Testis (tissue), 3 donors: ENCODE measurements around the gene SBF1. TPM values are rescaled to one million over a fixed set of nuclear protein-coding genes. Genes with fewer than 3 reads are reported as not detected.

Experiments used
- DNase-seq: peaks from one replicate; pipeline ENCODE4 v3.0.0-alpha.2; 2019
- H3K27ac ChIP-seq, 2 donors: fragments of 200-600 bp; sonication (generic); one replicate each; pipeline ENCODE4 v1.5.1; 2019
- H3K27me3 ChIP-seq: fragments of 200-600 bp; sonication (generic); one replicate; pipeline ENCODE4 v1.5.1; 2019
- H3K36me3 ChIP-seq: fragments of 200-600 bp; sonication (generic); one replicate; pipeline ENCODE4 v1.5.1; 2017; ENCODE audit warnings: low read depth; ENCODE audit errors: missing control alignments
- H3K4me1 ChIP-seq: fragments of 200-600 bp; sonication (generic); one replicate; pipeline ENCODE4 v1.5.1; 2019
- H3K4me3 ChIP-seq, 2 donors: fragments of 200-600 bp; sonication (generic); one replicate each; pipeline ENCODE4 v1.5.1; 2017 to 2019
- H3K9me3 ChIP-seq: fragments of 200-600 bp; sonication (generic); one replicate; pipeline ENCODE4 v1.5.1; 2017
- CTCF ChIP-seq, 3 experiments: fragments of 450-650 bp in 2 of 3; fragments of 200-600 bp in 1 of 3; sonication (generic) in 1 of 3; IDR thresholded peaks; one replicate each; pipeline ENCODE4 v1.5.1; 2016 to 2019; ENCODE audit warnings: antibody characterized with exemption in 3 of 3, mild to moderate bottlenecking in 2 of 3, moderate library complexity in 1 of 3
- POLR2A ChIP-seq: fragments of 450-650 bp; IDR thresholded peaks from one replicate; pipeline ENCODE4 v1.6.1; 2017; ENCODE audit warnings: antibody characterized with exemption, mild to moderate bottlenecking, moderate library complexity
- WGBS, 2 donors: methylation state at CpG; one replicate each; pipeline ENCODE4 v1.1.5; 2018; 5-methylcytosine and 5-hydroxymethylcytosine counted together
- intact Hi-C: fragments of 100-400 bp; cut with DNase I; formaldehyde crosslinking; loops from one replicate; pipeline ENCODE4 v1.15.1; 2023; ENCODE audit warnings: low total_unique reads
- polyA plus RNA-seq: library from polyadenylated mRNA; stranded (reverse); fragments of 350-450 nt; fragmentation: Illumina TruSeq; extraction: RNeasy Lipid Tissue Mini Kit (QIAGEN cat#74804); gene quantifications from one replicate; pipeline ENCODE4 v1.2.3, GENCODE V29; 2014; ENCODE audit warnings: low read depth, low replicate concordance; ENCODE audit not compliant: insufficient read depth
- total RNA-seq, 2 donors: library from RNA; depleted of rRNA; stranded (reverse); fragments of >200 nt; gene quantifications; one replicate each; pipeline ENCODE4 v1.2.3, GENCODE V29; 2016

SBF1 gene
- total and polyA plus RNA-seq, 3 donors from 2014 or later: 201 to 239 (median 208) TPM

DNA sequence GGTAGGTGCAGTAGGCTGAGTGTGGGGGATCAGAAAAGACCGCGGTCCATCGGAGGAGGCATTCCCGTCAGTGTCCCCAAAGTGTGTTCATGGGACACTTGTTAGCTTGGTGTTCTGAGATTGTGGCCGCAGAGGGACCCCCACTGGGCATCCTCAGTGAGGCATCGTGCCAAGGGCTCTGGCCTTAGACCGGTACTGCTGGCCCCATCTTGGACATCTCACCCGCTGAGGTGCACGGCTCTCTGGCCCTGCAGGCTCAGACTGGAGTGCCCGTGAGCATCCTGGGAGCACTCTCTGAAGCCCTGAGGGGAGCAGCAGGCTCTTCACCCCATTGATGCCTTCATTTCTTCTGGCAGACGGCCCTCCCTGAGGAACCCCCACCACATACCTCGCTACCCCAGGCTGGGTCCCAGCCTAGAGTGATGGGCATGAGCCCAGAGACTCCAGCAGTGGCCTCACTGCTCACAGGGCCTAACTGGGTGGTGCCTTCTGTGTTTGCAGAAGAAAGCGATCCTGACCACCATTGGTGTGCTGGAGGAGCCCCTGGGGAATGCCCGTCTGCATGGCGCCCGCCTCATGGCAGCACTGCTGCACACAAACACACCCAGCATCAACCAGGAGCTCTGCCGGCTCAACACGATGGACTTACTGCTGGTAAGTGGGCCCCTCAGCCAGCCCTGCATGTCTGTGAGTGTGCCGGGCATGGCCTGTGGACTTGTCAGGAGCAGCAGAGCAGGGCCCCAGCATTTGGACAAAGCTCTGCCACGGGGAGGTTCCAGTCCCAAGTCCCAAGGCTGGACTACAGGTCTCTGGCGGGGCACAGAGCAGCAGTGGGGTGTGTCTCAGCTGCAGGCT, 51.6 kb downstream of the SBF1 start:
- Histone ChIP-seq H3K4me3 (no peak overlapping the region), H3K27me3 (no peaks in the 10 kb centered on the region), H3K9me3 (no peaks in the 10 kb centered on the region), H3K27ac (no peak overlapping the region), H3K4me1 (no peaks in the 10 kb centered on the region), H3K36me3 (no peaks in the 10 kb centered on the region)
- intact Hi-C loops: no loop called here
- no peak for DNase-seq
- 93 to 95% methylated on average over 14 to 21 of the region's 21 CpGs for WGBS, 2 donors
- TF ChIP-seq POLR2A (no peak), CTCF (IDR thresholded peaks at IDR 0.05) (no peak)

- Histone ChIP-seq H3K4me1 (no peaks in the 10 kb centered on the region), H3K4me3 (no peak overlapping the region), H3K27me3 (no peaks in the 10 kb centered on the region), H3K9me3 (no peaks in the 10 kb centered on the region), H3K27ac (no peak overlapping the region), H3K36me3 (no peaks in the 10 kb centered on the region)
- no peak for TF ChIP-seq POLR2A
- TF ChIP-seq CTCF (IDR thresholded peaks at IDR 0.05): no peak
- no peak for DNase-seq
- intact Hi-C loops: no loop called here
- WGBS, 2 donors: 94 to 95% methylated on average over 14 of the region's 14 CpGs
Observed at GRCh38 chr22:50422046-50422445, 52.8 kb downstream of the SBF1 start.

DNA sequence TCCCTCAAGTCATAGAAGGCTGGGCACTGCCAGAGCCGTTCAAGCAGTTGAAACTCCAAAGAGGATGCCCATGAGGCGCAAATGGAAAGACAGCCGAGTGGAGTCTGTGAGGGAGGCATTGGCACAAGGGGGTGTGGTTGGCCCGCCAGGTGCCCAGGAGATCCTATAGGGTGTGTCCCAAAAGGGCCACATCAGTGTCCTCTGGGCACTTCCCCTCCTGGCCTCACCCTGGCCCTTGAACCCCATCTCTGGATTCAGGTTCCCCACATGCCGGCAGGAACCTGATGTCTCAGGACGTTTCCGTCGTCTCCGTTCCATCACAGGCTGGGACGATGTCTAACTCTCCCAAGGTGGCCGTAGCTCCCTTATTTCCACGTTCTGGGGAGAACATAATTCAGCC, 54.3 kb downstream of the SBF1 start:
- Histone ChIP-seq H3K27ac (no peak overlapping the region), H3K36me3 (no peaks in the 10 kb centered on the region), H3K9me3 (no peaks in the 10 kb centered on the region), H3K4me1 (no peaks in the 10 kb centered on the region), H3K27me3 (no peaks in the 10 kb centered on the region), H3K4me3 (no peak overlapping the region)
- TF ChIP-seq POLR2A (no peak), CTCF (IDR thresholded peaks at IDR 0.05) (no peak)
- 76 to 85% methylated on average over 12 of the region's 12 CpGs for WGBS, 2 donors
- intact Hi-C loops: no loop called here
- no peak for DNase-seq

DNA sequence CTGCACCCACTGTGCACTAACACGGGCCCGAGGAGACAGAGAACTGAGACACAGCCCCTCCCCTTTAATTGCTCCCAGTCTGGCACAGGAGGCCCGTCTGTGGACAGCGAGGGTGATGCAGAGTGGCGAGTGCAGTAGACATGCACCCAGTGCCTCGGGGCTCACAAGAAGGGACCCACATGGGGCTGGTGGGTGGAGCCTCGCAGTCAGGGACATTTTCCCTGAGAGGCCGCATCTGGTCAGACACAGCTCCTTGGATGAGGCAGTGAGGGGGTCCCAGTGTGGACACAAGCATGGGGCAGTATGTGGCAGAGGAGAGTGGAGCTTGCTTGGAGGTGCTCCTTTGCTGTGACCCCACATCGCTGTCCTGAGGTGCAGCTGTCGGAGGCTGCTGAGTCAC, 54.8 kb downstream of the SBF1 start:
- no peaks in the 10 kb centered on the region for H3K36me3 ChIP-seq
- WGBS, 2 donors: 90 to 94% methylated on average over 9 to 10 of the region's 10 CpGs
- intact Hi-C loops: no loop called here
- H3K4me3 ChIP-seq: no peak overlapping the region
- TF ChIP-seq POLR2A: no peak
- no peak for TF ChIP-seq CTCF (IDR thresholded peaks at IDR 0.05)
- H3K27ac ChIP-seq: no peak overlapping the region
- no peaks in the 10 kb centered on the region for H3K4me1 ChIP-seq
- DNase-seq: no peak
- no peaks in the 10 kb centered on the region for H3K9me3 ChIP-seq
- no peaks in the 10 kb centered on the region for H3K27me3 ChIP-seq

GRCh38 chr22:50419116-50419515, 55.7 kb downstream of the SBF1 start:
- H3K27ac ChIP-seq: no peak overlapping the region
- H3K4me1 ChIP-seq: no peaks in the 10 kb centered on the region
- no peaks in the 10 kb centered on the region for H3K27me3 ChIP-seq
- 90 to 93% methylated on average over 8 to 9 of the region's 9 CpGs for WGBS, 2 donors
- TF ChIP-seq CTCF (IDR thresholded peaks at IDR 0.05): no peak
- no peak for TF ChIP-seq POLR2A
- no peaks in the 10 kb centered on the region for H3K36me3 ChIP-seq
- no peaks in the 10 kb centered on the region for H3K9me3 ChIP-seq
- DNase-seq: no peak
- intact Hi-C loops: no loop called here
- H3K4me3 ChIP-seq: no peak overlapping the region
